ENCODE data around the gene IRAK4. TPM values are rescaled to one million over a fixed set of nuclear protein-coding genes. Genes with fewer than 3 reads are reported as not detected.

Gene IRAK4
- total RNA-seq, result 18.4 TPM
- long read RNA-seq, full-length matches to known transcripts, result 4 of 14 reads
- long read RNA-seq, partial matches to known transcripts, result 0 of 14 reads
- long read RNA-seq, other reads (novel, unspliced or antisense), result 10 of 14 reads

- Histone ChIP-seq H3K4me1 (peaks cover 28% of the 10 kb centered on the region), H3K4me3 (peak within 1 kb of the TSS; percentile 81), H3K9me3 (no peaks in the 10 kb centered on the region), H3K27ac (peak within 1 kb of the TSS; percentile 91), H3K27me3 (no peaks in the 10 kb centered on the region), H3K36me3 (no peaks in the 10 kb centered on the region)
- TF ChIP-seq, protein P1, sequence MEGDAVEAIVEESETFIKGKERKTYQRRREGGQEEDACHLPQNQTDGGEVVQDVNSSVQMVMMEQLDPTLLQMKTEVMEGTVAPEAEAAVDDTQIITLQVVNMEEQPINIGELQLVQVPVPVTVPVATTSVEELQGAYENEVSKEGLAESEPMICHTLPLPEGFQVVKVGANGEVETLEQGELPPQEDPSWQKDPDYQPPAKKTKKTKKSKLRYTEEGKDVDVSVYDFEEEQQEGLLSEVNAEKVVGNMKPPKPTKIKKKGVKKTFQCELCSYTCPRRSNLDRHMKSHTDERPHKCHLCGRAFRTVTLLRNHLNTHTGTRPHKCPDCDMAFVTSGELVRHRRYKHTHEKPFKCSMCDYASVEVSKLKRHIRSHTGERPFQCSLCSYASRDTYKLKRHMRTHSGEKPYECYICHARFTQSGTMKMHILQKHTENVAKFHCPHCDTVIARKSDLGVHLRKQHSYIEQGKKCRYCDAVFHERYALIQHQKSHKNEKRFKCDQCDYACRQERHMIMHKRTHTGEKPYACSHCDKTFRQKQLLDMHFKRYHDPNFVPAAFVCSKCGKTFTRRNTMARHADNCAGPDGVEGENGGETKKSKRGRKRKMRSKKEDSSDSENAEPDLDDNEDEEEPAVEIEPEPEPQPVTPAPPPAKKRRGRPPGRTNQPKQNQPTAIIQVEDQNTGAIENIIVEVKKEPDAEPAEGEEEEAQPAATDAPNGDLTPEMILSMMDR (IDR thresholded peaks at IDR 0.05), result peak; percentile 53
- DNase-seq, result peak; percentile 97
- peak; percentile 99 for ATAC-seq
- intact Hi-C loops (cut with DNase I), result no loop called here
Observed at GRCh38 chr12:43758728-43759563, at the start of gene IRAK4, which contains the start of gene PUS7L. TSS of gene IRAK4 (plus strand) at chr12:43758951. CDS start at chr12:43768112, 9,161 bp downstream. TSS of gene PUS7L (minus strand) at chr12:43758790. CDS start at chr12:43755245, 3,545 bp downstream.

- DNase-seq (no peak), ATAC-seq (no peak)
- no peak overlapping the region for H3K4me3 ChIP-seq
- no peaks in the 10 kb centered on the region for H3K9me3 ChIP-seq
- H3K27ac ChIP-seq, result no peak overlapping the region
- TF ChIP-seq, protein P1 (IDR thresholded peaks at IDR 0.05), result no peak
- intact Hi-C loops (cut with DNase I), result no loop called here
- no peaks in the 10 kb centered on the region for H3K27me3 ChIP-seq
- no peaks in the 10 kb centered on the region for H3K4me1 ChIP-seq
- no peaks in the 10 kb centered on the region for H3K36me3 ChIP-seq
Observed at GRCh38 chr12:43711348-43711747, 47.4 kb upstream of the IRAK4 start.

- H3K36me3 ChIP-seq, result no peaks in the 10 kb centered on the region
- DNase-seq (no peak), ATAC-seq (no peak)
- no peak overlapping the region for H3K27ac ChIP-seq
- H3K4me1 ChIP-seq, result no peaks in the 10 kb centered on the region
- TF ChIP-seq, protein P1 (IDR thresholded peaks at IDR 0.05), result no peak
- intact Hi-C loops (cut with DNase I), result no loop called here
- H3K4me3 ChIP-seq, result no peak overlapping the region
- no peaks in the 10 kb centered on the region for H3K9me3 ChIP-seq
- H3K27me3 ChIP-seq, result no peaks in the 10 kb centered on the region
Observed at GRCh38 chr12:43722621-43723020, 36.1 kb upstream of the IRAK4 start.

DNA sequence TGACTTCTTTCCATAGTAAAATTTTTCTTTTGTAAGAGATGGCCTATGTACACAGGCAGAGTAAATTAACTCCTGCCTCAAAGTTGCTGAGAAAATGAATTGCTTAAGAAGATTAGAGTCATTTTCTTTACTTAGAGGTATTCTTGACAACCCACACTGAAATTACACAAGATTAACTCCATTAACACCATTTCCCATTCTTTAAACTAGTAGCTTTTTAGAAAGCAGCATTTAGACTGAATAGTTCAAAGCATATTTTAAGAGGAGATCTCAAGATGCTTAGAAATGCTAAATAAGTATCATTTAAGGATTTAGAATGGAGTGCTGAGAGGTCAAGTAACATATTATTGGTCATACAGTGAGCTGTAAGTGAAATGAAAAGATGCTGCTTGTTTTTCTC lies 35.6 kb upstream of the IRAK4 start:
- Histone ChIP-seq H3K4me3 (no peak overlapping the region), H3K27ac (no peak overlapping the region), H3K9me3 (no peaks in the 10 kb centered on the region), H3K36me3 (no peaks in the 10 kb centered on the region), H3K4me1 (no peaks in the 10 kb centered on the region), H3K27me3 (no peaks in the 10 kb centered on the region)
- intact Hi-C loops (cut with DNase I), result no loop called here
- ATAC-seq (no peak), DNase-seq (no peak)
- TF ChIP-seq, protein P1 (IDR thresholded peaks at IDR 0.05), result no peak

DNA sequence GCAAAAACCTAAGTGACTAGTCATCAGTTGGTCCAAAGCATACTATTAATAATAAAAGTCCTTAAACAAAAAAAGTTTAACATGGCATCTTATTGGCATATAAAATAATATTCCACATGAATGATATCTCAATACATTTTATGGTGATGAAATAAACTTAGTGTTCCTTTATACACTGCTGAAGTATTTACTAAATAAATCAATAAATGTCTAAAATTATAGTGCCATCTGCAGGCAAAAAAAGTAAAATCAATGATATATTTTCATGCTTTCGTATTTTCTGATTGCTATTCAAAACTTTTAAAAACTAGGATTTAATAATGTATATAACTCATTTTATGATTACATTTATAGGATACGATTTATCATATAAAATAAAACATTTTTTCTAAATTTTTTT lies 30.6 kb upstream of the IRAK4 start:
- Histone ChIP-seq H3K4me1 (no peaks in the 10 kb centered on the region), H3K27me3 (no peaks in the 10 kb centered on the region), H3K9me3 (no peaks in the 10 kb centered on the region), H3K27ac (no peak overlapping the region), H3K4me3 (no peak overlapping the region), H3K36me3 (peaks cover 30% of the 10 kb centered on the region)
- TF ChIP-seq, protein P1 (IDR thresholded peaks at IDR 0.05), result peak; percentile 29
- DNase-seq, result no peak
- intact Hi-C loops (cut with DNase I), result no loop called here
- no peak for ATAC-seq
